ENCODE results near the gene H3-3A. TPM values are rescaled to one million over a fixed set of nuclear protein-coding genes. Genes with fewer than 3 reads are reported as not detected.

Gene H3-3A
- total and polyA plus RNA-seq, 9 donors = 266 to 590 (median 447) TPM

DNA sequence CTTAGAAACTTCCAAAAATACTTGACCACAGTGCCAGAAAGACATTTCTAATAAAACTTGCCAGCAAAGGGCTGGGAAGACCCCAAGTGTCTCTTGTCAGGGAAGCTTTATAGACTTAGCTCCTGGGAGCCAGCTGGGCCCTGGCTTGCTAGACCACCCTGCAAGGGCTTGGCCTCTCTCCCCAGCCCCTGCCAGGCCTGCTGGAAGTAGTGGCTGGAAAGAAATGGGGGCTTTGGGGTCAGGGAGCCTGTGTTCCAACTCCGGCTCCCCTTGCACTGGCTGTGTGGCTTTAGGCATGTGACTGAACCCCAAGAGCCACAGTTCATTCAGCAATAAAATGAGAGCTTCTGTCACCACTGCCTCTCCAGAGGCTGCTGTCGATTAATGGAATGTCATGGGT, 31.1 kb downstream of the H3-3A start:
- intact Hi-C loops (cut with DNase I) = no loop called here
- peak in 1 of 5 donors; percentile 7 for DNase-seq
- H3K9me3 ChIP-seq = no peaks in the 10 kb centered on the region
- TF ChIP-seq POLR2A (IDR thresholded peaks at IDR 0.05) (no peak), EP300 (IDR thresholded peaks at IDR 0.05) (no peak)
- TF ChIP-seq, protein P1, sequence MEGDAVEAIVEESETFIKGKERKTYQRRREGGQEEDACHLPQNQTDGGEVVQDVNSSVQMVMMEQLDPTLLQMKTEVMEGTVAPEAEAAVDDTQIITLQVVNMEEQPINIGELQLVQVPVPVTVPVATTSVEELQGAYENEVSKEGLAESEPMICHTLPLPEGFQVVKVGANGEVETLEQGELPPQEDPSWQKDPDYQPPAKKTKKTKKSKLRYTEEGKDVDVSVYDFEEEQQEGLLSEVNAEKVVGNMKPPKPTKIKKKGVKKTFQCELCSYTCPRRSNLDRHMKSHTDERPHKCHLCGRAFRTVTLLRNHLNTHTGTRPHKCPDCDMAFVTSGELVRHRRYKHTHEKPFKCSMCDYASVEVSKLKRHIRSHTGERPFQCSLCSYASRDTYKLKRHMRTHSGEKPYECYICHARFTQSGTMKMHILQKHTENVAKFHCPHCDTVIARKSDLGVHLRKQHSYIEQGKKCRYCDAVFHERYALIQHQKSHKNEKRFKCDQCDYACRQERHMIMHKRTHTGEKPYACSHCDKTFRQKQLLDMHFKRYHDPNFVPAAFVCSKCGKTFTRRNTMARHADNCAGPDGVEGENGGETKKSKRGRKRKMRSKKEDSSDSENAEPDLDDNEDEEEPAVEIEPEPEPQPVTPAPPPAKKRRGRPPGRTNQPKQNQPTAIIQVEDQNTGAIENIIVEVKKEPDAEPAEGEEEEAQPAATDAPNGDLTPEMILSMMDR (IDR thresholded peaks at IDR 0.05) = no peak
- H3K27ac ChIP-seq = no peak overlapping the region
- H3K4me1 ChIP-seq (ENCODE audit: insufficient read depth) = no peaks in the 10 kb centered on the region
- no peaks in the 10 kb centered on the region for H3K27me3 ChIP-seq
- WGBS, 3 donors = 80 to 86% (median 86%) methylated on average over 2 of the region's 2 CpGs
- H3K36me3 ChIP-seq = no peaks in the 10 kb centered on the region
- H3K4me3 ChIP-seq = no peak overlapping the region

DNA sequence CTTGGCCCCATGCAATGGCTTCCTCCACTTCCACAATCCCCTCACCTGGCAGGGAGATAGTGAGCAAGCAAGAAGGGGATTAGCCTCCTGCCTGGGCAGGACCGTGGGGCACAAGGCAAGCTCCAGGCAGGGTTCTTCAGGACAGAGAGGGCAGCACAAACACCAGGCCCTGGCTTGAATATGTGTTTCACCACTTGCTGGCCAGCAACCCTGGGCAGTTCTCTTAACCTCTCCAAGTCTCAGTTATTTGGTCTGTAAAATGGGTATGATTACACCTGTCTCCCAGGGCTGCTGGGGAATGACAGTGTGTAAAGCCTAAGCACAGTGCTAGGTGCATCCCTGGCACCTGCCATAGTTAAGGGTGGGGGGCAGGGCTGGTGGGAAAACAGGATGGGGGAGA, 31.9 kb downstream of the H3-3A start:
- TF ChIP-seq POLR2A (IDR thresholded peaks at IDR 0.05) (no peak), EP300 (IDR thresholded peaks at IDR 0.05) (no peak)
- TF ChIP-seq, protein P1 (IDR thresholded peaks at IDR 0.05) = no peak
- WGBS, 3 donors = 29 to 94% (median 41%) methylated on average over 1 of the region's 1 CpG
- no peak overlapping the region for H3K4me3 ChIP-seq
- DNase-seq = peak in 1 of 5 donors; percentile 13
- no peaks in the 10 kb centered on the region for H3K9me3 ChIP-seq
- H3K27me3 ChIP-seq = no peaks in the 10 kb centered on the region
- intact Hi-C loops (cut with DNase I) = no loop called here
- H3K27ac ChIP-seq = no peak overlapping the region
- no peaks in the 10 kb centered on the region for H3K36me3 ChIP-seq
- H3K4me1 ChIP-seq (ENCODE audit: insufficient read depth) = no peaks in the 10 kb centered on the region

DNA sequence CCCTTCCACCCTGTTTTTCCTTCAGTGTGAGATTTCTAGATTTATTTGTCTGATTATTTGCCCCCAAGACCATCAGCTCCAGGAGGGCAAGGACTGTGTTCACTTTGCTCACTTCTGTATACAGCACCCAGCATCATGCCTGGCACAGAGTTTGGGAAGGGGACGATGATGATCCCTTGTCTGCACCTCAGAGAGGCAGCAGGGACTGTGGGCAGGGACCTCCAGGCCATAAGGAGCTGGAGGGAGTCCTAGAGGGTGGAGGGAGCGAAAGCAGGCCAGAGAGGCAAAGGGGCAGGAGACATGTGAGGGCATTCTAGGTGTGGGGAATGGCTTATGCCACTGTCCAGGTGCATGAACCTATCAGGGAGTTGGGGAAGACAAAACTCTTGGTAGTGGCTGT, 32.8 kb downstream of the H3-3A start:
- 88 to 95% (median 93%) methylated on average over 2 of the region's 2 CpGs for WGBS, 3 donors
- Histone ChIP-seq H3K36me3 (no peaks in the 10 kb centered on the region), H3K27ac (no peak overlapping the region), H3K9me3 (no peaks in the 10 kb centered on the region), H3K4me3 (no peak overlapping the region), H3K4me1 (ENCODE audit: insufficient read depth) (peaks cover 1% of the 10 kb centered on the region), H3K27me3 (no peaks in the 10 kb centered on the region)
- intact Hi-C loops (cut with DNase I) = no loop called here
- peak in 1 of 5 donors; percentile 14 for DNase-seq
- TF ChIP-seq POLR2A (IDR thresholded peaks at IDR 0.05) = no peak
- TF ChIP-seq, protein P1 (IDR thresholded peaks at IDR 0.05) = no peak
- no peak for TF ChIP-seq EP300 (IDR thresholded peaks at IDR 0.05)

DNA sequence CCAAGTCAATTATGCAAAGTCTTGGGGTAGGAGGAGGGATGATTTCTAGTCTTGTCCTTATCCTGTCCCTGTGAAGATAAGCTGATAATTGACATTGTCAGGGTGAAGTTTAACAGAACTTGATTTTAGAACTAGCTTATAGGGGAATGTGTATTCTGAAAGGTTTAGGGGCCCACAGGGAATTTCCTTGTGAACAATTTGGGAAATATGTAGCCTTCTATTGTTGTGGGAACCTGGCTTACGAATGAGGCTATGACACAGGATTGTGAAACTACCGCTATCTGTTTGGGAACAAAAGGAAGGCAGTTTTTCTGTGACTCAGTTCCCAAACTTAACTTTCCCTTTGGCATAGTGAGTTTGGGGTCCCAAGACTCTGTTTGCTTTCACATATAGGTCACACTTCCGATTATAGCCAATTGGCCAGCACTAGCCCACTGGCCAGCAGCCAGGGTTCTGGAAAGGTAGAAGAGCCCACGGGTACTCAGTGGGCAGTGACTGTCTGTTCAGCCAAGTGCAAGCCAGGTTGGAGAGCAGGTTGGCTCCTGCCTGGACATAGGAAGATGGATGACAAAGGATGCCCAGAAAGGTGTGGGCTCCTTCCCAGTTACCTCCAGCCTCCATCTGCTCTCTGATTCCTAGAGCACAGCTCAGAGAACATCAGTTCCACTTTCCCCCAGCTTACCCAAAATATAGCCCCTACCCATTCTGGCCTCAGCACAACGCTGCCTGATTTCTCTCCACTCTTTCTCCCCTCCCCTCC, 35.5 kb downstream of the H3-3A start:
- TF ChIP-seq, protein P1 (IDR thresholded peaks at IDR 0.05) = no peak
- DNase-seq = no peak
- no peak overlapping the region for H3K4me3 ChIP-seq
- no peaks in the 10 kb centered on the region for H3K9me3 ChIP-seq
- intact Hi-C loops (cut with DNase I) = no loop called here
- no peaks in the 10 kb centered on the region for H3K27me3 ChIP-seq
- 69 to 87% (median 72%) methylated on average over 5 of the region's 5 CpGs for WGBS, 3 donors
- no peaks in the 10 kb centered on the region for H3K36me3 ChIP-seq
- H3K4me1 ChIP-seq (ENCODE audit: insufficient read depth) = peaks cover 2% of the 10 kb centered on the region
- no peak overlapping the region for H3K27ac ChIP-seq
